Osteocyte (in vitro differentiated cells): ENCODE data around the gene VOPP1. TPM values are rescaled to one million over a fixed set of nuclear protein-coding genes. Genes with fewer than 3 reads are reported as not detected.
"Not testable (repeated sequence)": the region's sequence is repeated elsewhere in the genome, so short reads cannot be mapped to it uniquely, and the experiment has no call there.

Experiments used
- DNase-seq: peaks from one replicate; pipeline ENCODE4 v3.0.0; 2021; ENCODE audit warnings: mixed read lengths; ENCODE audit not compliant: unreplicated experiment; ENCODE audit errors: extremely low spot score
- H3K27ac Mint-ChIP-seq: one replicate; pipeline ENCODE4 v1.8.0; 2021; ENCODE audit warnings: mild to moderate bottlenecking, mixed read lengths; ENCODE audit not compliant: unreplicated experiment
- H3K27me3 Mint-ChIP-seq: one replicate; pipeline ENCODE4 v1.8.0; 2021; ENCODE audit warnings: mixed read lengths; ENCODE audit not compliant: unreplicated experiment
- H3K36me3 Mint-ChIP-seq: one replicate; pipeline ENCODE4 v1.8.0; 2021; ENCODE audit warnings: mixed read lengths; ENCODE audit not compliant: unreplicated experiment
- H3K4me1 Mint-ChIP-seq: one replicate; pipeline ENCODE4 v1.8.0; 2021; ENCODE audit warnings: mixed read lengths; ENCODE audit not compliant: unreplicated experiment
- H3K4me3 Mint-ChIP-seq: one replicate; pipeline ENCODE4 v1.8.0; 2021; ENCODE audit warnings: mild to moderate bottlenecking, moderate library complexity, mixed read lengths; ENCODE audit not compliant: unreplicated experiment
- H3K9me3 Mint-ChIP-seq: one replicate; pipeline ENCODE4 v1.8.0; 2021; ENCODE audit warnings: mixed read lengths; ENCODE audit not compliant: unreplicated experiment
- total RNA-seq: library from RNA; stranded (reverse); gene quantifications from 2 replicates; pipeline ENCODE4 v1.2.1, GENCODE V29; 2021
- TF ChIP-seq, protein P1 (sequence below): fragments of 200-600 bp; sonication (generic); IDR thresholded peaks from 2 replicates; pipeline ENCODE4 v1.5.0; 2021; ENCODE audit warnings: antibody characterized with exemption, mild to moderate bottlenecking, moderate library complexity

VOPP1 gene
- total RNA-seq, 1 donor from 2014 or later: 86.6 TPM

- TF ChIP-seq, protein P1, sequence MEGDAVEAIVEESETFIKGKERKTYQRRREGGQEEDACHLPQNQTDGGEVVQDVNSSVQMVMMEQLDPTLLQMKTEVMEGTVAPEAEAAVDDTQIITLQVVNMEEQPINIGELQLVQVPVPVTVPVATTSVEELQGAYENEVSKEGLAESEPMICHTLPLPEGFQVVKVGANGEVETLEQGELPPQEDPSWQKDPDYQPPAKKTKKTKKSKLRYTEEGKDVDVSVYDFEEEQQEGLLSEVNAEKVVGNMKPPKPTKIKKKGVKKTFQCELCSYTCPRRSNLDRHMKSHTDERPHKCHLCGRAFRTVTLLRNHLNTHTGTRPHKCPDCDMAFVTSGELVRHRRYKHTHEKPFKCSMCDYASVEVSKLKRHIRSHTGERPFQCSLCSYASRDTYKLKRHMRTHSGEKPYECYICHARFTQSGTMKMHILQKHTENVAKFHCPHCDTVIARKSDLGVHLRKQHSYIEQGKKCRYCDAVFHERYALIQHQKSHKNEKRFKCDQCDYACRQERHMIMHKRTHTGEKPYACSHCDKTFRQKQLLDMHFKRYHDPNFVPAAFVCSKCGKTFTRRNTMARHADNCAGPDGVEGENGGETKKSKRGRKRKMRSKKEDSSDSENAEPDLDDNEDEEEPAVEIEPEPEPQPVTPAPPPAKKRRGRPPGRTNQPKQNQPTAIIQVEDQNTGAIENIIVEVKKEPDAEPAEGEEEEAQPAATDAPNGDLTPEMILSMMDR: no peak
- Mint-ChIP-seq H3K36me3 (peaks cover 20% of the 10 kb centered on the region), H3K27ac (no peak overlapping the region), H3K27me3 (no peaks in the 10 kb centered on the region), H3K4me1 (peaks cover 35% of the 10 kb centered on the region), H3K9me3 (no peaks in the 10 kb centered on the region), H3K4me3 (no peak overlapping the region)
- no peak for DNase-seq
These were observed 99.2 kb downstream of the VOPP1 start for GRCh38 chr7:55472928-55473725.

DNA sequence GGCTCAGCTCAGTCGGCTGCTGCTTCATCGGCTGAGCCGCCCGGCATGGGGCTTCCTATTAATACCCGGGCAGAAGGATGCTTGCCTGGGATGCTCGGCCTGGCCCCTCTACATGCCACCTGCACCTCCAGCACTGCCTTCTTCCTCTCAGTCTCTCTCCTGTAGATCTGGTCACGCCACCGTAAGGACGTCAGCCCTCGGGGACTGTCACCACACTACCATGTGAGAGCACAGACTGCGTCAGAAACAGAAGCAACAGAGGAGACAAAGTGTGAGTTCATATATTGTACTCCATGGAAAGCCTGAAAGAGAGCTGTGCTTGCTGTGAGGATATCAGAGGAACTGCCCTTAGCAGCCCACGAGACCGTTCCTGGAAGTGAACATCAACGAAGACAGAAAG is 99.9 kb downstream of the VOPP1 start:
- H3K27me3 Mint-ChIP-seq, H3K9me3 Mint-ChIP-seq, DNase-seq, H3K27ac Mint-ChIP-seq, H3K4me3 Mint-ChIP-seq: not testable (repeated sequence)
- Mint-ChIP-seq H3K36me3 (peaks cover 25% of the 10 kb centered on the region), H3K4me1 (peaks cover 27% of the 10 kb centered on the region)

DNA sequence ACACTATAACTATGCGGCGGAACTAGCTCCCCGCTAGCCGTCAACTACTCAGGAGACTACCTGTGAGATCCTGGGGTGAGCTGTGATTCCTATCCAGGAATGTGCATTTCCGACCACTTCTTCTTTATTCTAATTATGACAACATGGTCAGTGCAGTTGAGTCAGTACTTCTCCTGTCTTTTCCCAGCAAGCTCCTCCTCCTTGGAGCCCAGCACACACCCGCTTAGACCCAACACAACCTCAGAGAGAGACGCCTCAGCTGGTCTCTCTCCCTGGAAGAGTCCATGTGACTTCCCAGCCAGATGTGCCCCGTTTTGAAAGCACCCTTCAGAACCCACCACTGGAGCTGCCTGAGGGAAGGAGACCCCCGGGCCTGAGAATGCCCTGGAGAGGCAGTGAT is 100.7 kb downstream of the VOPP1 start:
- DNase-seq, H3K27me3 Mint-ChIP-seq, H3K4me3 Mint-ChIP-seq, H3K27ac Mint-ChIP-seq, H3K9me3 Mint-ChIP-seq: not testable (repeated sequence)
- Mint-ChIP-seq H3K36me3 (peaks cover 31% of the 10 kb centered on the region), H3K4me1 (peaks cover 19% of the 10 kb centered on the region)

DNA sequence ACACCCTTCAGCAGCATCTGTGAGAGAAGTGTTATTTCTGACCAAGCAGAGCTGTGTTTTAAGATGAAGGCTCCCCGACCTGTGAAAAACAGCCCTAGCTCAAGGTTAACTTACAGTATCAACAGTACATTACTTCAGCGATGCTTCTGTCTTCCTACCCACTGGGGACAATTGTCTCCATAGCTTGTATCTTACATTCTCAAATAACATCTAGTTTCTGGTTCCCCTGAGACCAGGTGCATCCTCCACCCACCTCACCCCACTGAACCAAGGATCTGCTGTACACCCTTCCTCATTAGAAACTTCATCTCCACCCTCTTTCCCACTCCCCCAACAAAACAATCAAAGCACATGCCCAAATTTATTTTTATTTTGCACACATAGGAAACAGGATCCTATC is 102.0 kb downstream of the VOPP1 start:
- TF ChIP-seq, protein P1: no peak
- peaks cover 8% of the 10 kb centered on the region for H3K4me1 Mint-ChIP-seq
- H3K27me3 Mint-ChIP-seq: no peaks in the 10 kb centered on the region
- H3K27ac Mint-ChIP-seq: no peak overlapping the region
- H3K9me3 Mint-ChIP-seq: no peaks in the 10 kb centered on the region
- no peak overlapping the region for H3K4me3 Mint-ChIP-seq
- no peak for DNase-seq
- H3K36me3 Mint-ChIP-seq: peaks cover 33% of the 10 kb centered on the region

DNA sequence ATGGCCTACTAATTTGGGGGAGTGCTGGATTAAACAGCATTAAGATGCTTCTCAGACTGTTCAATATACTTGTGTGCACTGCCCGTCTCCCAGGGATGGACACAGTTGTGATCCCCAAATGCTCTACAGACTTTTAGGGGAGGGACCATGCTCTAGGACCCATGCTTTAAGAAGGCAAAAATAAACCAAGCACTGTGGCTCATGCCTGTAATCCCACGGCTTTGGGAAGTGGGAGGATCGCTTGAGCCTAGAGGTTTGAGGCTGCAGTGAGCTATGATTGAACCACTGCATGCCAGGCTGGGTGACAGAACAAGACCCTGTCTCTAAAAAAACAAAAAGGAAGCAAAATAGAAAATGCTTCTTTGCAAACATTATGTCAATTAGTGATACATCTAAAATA is 102.6 kb downstream of the VOPP1 start:
- TF ChIP-seq, protein P1: no peak
- no peak for DNase-seq
- Mint-ChIP-seq H3K27me3 (no peaks in the 10 kb centered on the region), H3K4me1 (peaks cover 3% of the 10 kb centered on the region), H3K9me3 (no peaks in the 10 kb centered on the region), H3K4me3 (no peak overlapping the region), H3K36me3 (peaks cover 37% of the 10 kb centered on the region), H3K27ac (no peak overlapping the region)

DNA sequence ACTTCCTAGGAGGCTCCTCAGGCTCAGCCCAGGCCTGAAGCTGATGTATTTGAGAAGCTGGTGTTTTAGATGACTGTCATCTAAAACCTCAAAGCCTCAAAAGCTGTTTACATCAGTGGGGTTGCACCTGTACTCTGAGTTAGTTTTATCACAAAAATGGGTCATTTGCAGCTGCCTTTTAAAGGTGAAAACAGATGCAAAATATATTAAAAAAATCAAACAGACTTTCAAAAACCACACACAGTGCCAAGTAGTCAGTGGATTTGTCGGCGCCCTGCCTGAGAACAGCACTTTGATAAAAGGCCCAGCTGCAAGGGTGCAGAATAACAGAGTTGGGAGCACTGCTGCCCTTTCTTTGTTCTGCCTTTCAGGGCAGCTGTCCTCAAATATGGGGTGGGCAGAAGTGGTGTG is 103.0 kb downstream of the VOPP1 start:
- TF ChIP-seq, protein P1: no peak
- Mint-ChIP-seq H3K27ac (no peak overlapping the region), H3K9me3 (no peaks in the 10 kb centered on the region), H3K4me3 (no peak overlapping the region), H3K27me3 (no peaks in the 10 kb centered on the region), H3K4me1 (no peaks in the 10 kb centered on the region), H3K36me3 (peaks cover 35% of the 10 kb centered on the region)
- no peak for DNase-seq
